ENCODE measurements around the gene DDX3Y.

DDX3Y gene

DNA sequence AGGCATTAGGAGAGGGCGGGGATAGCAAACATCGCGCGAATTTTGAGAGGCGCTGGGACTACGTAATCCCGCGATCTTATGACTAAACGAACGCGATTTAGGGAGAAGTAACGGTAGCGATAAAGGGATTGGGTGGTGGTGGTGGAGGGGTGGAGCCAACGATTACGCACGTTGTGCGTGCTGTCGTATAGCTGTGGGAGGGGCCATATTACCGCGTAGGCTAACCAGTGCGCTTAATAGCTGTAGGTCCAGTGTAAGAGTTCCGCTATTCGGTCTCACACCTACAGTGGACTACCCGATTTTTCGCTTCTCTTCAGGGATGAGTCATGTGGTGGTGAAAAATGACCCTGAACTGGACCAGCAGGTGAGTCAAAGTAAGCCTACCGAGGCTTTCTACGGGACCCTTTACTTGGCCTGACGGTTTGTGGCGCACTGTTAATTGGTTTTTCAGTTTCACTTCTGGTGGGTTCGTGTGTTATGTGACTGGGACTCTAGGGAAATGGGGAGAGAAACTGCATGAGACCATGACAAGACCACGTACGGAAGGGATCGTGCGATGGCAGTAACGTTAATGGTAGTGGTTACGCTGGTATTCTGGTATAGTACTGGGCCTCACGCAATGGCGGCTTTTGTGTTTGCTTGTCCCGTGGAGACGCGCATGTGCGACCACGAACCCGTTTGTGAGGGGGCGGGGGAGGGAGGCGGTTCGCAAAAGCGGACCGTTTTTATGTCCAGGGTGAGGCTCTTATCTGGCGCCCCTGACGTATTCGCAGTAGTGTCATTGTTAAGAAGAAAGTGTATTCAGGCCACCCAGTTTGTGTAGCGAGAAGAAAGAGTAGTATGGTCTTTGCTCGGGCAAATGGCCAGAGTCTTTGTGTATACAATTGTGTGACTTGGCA lies at the start of gene DDX3Y:
DDX3Y (plus strand) TSS at position 251 of the 899 bp plus-strand sequence; CDS start at position 320, 69 bp downstream.
- DNase-seq (ENCODE audit: low read depth, low spot score): no peak

DNA sequence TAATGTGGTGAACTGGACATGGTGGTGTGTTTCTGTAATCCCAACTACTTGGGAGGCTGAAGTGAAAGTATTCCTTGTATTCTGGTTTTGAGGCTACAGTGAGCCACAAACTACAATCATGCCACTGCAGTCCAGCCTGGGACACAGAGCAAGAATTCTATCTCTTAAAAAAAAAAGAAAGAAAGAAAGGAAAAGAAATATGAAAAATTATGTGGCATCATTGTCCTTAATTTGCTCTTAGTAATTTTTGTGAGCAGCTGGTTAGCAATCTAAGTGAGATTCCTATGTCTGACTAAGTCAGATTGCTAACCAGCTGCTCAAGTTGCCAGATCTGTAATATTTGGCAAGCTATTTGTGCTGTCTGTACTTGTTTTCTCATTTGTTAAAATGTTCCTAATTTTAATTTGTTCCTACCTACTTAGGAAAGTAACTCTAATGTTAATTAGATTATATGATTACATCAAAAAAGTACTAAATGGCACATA lies 48.8 kb upstream of the DDX3Y start:
- DNase-seq (ENCODE audit: low read depth, low spot score): no peak

DNA sequence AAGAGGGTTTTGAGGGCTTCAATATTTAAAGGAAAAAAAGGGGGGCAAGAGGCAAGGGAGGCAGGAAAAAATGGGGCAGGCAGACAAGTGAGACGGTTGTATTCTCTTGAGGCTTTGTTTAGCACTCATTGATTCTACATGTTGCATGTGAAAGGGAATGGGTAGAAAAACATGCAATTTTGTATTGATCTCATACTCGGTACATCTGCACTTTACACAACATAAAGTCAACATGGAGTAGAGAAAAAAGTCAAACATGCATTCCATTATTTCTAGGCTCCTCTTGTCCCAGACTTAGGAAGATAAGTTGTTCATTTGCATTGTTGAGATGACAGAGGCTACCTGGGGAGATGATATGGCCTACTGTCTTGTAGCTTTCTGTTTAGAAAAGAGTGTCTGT lies 36.7 kb upstream of the DDX3Y start:
- no peak for DNase-seq (ENCODE audit: low read depth, low spot score)

DNA sequence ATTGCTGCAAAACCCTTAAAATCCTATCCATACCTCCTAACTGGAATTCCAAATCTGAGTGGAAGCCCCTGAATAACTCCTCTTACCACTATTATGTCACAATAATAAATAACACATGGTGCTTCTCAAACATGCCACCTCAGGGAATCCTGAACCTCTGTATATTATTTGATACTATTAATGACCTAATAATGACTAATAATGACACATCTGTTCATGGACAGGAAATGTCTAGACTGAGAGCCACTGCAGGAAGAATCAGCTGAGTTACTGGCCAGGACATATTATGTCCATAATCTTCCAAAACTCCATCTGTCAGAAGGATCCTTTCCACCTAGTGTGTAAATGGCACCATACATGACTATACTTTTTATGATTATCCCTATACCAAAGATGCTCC lies 7.7 kb upstream of the DDX3Y start:
- no peak for DNase-seq (ENCODE audit: low read depth, low spot score)

DNA sequence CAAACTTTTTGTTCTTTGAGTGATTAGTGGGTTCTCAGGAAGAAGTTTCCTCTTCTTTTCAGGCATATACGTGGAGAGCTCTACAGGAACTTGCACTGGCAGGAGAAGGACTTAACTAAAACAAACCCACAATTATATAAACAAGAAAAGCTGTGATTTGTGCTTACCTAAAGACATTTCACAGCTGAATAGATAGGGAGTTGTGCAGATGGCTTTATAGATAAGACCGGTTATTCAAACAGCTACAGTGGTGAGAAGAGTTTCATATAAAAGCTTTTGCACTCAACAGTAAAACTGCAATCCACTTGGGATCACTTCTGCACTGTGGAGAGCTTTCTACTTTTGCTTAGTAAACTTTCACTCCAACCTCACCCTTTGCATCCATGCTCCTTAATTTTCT lies 6.1 kb upstream of the DDX3Y start:
- no peak for DNase-seq (ENCODE audit: low read depth, low spot score)

DNA sequence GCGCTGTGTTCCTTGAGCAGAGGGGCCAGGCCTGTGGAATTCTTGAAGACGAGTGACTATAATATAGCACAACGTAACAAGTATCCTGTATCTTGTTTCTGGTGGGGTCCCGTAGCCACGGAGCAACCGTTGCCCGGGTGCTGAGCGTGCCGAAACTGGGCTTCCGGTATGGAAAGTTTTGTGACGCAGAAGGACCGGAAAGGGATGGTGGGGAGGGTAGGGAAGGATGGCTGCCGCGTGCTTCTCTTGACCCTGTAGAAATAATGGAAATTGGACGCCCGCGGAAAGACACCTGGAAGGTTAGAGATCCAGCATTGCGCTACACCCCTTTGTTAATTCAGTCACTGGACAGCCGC lies 827 bp downstream of the DDX3Y start:
- no peak for DNase-seq (ENCODE audit: low read depth, low spot score)

DNA sequence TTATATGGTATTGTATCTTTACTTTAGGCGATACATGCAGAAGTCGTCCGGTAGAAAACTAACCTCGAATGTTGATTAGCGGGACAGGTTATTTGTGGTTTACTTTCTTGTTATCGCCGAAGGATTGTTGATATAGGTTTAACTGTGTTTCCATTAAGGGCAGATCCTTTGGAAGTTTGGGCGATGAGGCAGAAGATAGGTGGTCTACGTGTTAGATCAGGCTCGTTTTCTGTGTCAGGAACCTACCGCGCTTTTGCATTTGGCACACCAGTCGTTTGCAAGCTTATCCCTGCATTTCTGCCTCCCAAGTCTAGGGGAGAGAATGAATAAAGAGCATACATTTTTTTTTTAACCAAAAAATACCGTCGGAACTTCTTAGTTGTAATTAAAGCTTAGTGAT lies 1.2 kb downstream of the DDX3Y start:
- DNase-seq (ENCODE audit: low read depth, low spot score): no peak

DNA sequence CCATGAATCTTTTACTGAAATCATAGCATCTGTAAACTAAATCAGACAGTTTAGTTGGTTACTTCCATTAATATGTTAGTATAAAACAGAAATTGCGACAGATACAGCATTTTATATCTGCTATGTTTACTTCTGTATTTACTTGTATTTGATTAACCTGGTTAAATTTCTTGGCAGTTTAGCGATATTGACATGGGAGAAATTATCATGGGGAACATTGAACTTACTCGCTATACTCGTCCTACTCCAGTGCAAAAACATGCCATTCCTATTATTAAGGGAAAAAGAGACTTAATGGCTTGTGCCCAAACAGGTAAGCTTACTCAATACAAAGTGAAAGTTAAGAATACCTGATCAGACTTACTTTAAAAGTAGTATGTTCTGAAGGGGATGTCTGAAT lies 8.9 kb downstream of the DDX3Y start:
- DNase-seq (ENCODE audit: low read depth, low spot score): no peak

DNA sequence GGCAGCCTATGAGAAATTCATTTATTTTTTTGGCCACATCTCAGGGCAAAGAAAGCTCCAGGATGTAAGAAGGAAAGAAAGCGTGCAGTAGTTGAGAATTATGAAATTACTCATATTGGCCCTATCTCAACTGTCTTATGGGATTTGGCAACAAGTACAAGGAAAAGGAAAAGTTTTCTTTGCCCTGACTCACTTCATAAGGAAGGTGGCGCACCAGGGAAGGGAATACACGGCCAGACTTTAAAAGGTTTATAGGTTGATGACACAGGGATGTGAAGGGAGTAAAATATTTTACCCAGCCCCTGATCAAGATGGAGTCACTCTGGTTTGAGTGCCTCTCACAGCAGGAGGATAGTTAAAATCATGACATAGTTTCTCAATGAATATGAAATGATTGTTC lies 23.4 kb downstream of the DDX3Y start:
- no peak for DNase-seq (ENCODE audit: low read depth, low spot score)

DNA sequence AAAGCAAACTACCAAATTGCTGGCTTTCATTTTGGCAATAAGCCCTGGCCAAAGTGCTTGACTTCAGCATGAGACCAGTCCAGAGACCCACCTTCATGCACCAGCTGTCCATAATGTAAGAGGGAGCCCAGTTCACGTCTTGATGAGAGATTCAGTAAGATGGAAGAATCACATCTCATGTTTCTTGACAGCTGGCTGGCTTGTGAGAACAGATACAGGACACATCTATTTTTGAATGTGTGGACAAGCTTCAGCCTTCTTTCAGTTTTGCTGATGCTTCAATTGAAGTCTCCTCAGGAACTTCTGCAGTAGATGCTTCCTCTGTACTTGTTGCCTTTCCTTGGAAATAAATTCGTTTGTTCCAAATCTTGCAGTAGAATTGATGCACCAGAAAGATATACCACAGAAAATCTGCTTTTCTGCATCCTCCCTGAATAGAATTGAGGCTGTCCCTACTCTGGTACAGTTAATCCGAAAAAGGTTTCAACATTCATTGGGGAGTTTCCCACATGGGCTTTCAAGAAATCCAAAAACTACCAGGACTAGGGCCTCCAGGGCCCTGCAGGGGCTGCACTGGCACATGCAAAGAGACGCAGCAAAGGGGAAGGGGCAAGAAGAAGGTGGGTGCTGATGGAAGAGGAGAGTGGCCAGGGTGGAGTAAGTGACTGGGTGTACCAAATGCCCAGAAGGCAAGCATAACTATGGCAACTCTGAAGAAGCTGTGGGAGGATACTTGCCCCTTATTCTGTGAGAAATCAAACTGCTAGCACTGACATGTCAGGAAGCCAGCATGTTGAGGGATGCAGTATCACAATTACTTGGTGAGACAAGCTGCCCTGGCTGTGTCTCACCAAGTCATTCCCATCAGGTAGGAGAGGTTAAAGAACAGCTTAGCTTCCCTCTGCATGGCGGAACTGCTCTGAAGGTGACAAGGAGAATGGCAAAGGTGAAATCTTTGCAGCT lies 37.3 kb downstream of the DDX3Y start:
- no peak for DNase-seq (ENCODE audit: low read depth, low spot score)
